ENCODE data around the gene BCL7A.
"Not testable (repeated sequence)": the region's sequence is repeated elsewhere in the genome, so short reads cannot be mapped to it uniquely, and the experiment has no call there.

The BCL7A gene

GRCh38 chr12:122028165-122028904, 6.7 kb downstream of the BCL7A start:
- no peak for DNase-seq (ENCODE audit: low read depth)

- DNase-seq (ENCODE audit: low read depth), result peak; percentile 27
These were observed 7.3 kb downstream of the BCL7A start for GRCh38 chr12:122028905-122029560.

GRCh38 chr12:122029620-122030423, 8.1 kb downstream of the BCL7A start:
- no peak for DNase-seq (ENCODE audit: low read depth)

- DNase-seq (ENCODE audit: low read depth), result no peak
These were observed 8.8 kb downstream of the BCL7A start for GRCh38 chr12:122030424-122031035.

GRCh38 chr12:122031342-122032216, 9.9 kb downstream of the BCL7A start:
- DNase-seq (ENCODE audit: low read depth), result peak; percentile 40

- DNase-seq (ENCODE audit: low read depth), result no peak
These were observed 10.9 kb downstream of the BCL7A start for GRCh38 chr12:122032580-122032979.

- DNase-seq (ENCODE audit: low read depth), result no peak
These were observed 13.6 kb downstream of the BCL7A start for GRCh38 chr12:122035292-122035691.

- no peak for DNase-seq (ENCODE audit: low read depth)
These were observed 14.5 kb downstream of the BCL7A start for GRCh38 chr12:122036153-122036552.

GRCh38 chr12:122040579-122041386, 19.1 kb downstream of the BCL7A start:
- no peak for DNase-seq (ENCODE audit: low read depth)

GRCh38 chr12:122041458-122041857, 19.8 kb downstream of the BCL7A start:
- DNase-seq (ENCODE audit: low read depth), result not testable (repeated sequence)

- no peak for DNase-seq (ENCODE audit: low read depth)
These were observed 21.2 kb downstream of the BCL7A start for GRCh38 chr12:122042910-122043309.

GRCh38 chr12:122043476-122043875, 21.8 kb downstream of the BCL7A start:
- no peak for DNase-seq (ENCODE audit: low read depth)

- no peak for DNase-seq (ENCODE audit: low read depth)
These were observed 23.6 kb downstream of the BCL7A start for GRCh38 chr12:122045262-122045661.

- no peak for DNase-seq (ENCODE audit: low read depth)
These were observed 24.5 kb downstream of the BCL7A start for GRCh38 chr12:122046145-122046544.

- DNase-seq (ENCODE audit: low read depth), result no peak
These were observed 26.5 kb downstream of the BCL7A start for GRCh38 chr12:122048151-122048550.

GRCh38 chr12:122049827-122050226, 28.1 kb downstream of the BCL7A start:
- DNase-seq (ENCODE audit: low read depth), result no peak

GRCh38 chr12:122050706-122051105, 29.0 kb downstream of the BCL7A start:
- no peak for DNase-seq (ENCODE audit: low read depth)

- no peak for DNase-seq (ENCODE audit: low read depth)
These were observed 29.7 kb downstream of the BCL7A start for GRCh38 chr12:122051231-122051876.

- DNase-seq (ENCODE audit: low read depth), result no peak
These were observed 30.6 kb downstream of the BCL7A start for GRCh38 chr12:122052285-122052684.
